ENCODE measurements around the gene POLR2E.
"Not testable (repeated sequence)": the region's sequence is repeated elsewhere in the genome, so short reads cannot be mapped to it uniquely, and the experiment has no call there.

DNA sequence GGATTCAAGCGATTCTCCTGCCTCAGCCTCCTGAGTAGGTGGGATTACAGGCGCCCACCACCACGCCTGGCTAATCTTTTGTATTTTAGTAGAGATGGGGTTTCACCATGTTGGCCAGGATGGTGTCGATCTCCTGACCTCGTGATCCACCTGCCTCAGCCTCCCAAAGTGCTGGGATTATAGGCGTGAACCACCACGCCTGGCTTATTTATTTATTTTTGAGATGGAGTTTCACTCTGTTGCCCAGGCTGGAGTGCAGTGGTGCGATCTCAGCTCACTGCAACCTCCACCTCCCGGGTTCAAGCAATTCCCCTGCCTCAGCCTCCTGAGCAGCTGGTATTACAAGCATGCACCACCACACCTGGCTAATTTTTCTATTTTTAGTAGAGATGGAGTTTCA, 19.6 kb upstream of the POLR2E start:
- TF ChIP-seq, protein P1, sequence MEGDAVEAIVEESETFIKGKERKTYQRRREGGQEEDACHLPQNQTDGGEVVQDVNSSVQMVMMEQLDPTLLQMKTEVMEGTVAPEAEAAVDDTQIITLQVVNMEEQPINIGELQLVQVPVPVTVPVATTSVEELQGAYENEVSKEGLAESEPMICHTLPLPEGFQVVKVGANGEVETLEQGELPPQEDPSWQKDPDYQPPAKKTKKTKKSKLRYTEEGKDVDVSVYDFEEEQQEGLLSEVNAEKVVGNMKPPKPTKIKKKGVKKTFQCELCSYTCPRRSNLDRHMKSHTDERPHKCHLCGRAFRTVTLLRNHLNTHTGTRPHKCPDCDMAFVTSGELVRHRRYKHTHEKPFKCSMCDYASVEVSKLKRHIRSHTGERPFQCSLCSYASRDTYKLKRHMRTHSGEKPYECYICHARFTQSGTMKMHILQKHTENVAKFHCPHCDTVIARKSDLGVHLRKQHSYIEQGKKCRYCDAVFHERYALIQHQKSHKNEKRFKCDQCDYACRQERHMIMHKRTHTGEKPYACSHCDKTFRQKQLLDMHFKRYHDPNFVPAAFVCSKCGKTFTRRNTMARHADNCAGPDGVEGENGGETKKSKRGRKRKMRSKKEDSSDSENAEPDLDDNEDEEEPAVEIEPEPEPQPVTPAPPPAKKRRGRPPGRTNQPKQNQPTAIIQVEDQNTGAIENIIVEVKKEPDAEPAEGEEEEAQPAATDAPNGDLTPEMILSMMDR (IDR thresholded peaks at IDR 0.05; ENCODE audit: low read depth, low read length, poor library complexity, severe bottlenecking), result not testable (repeated sequence)
- not testable (repeated sequence) for TF ChIP-seq EZH2phosphoT487 (IDR thresholded peaks at IDR 0.05; ENCODE audit: borderline replicate concordance, low read length)
